ENCODE measurements around the gene SLC39A3.

SLC39A3 gene, protein sequence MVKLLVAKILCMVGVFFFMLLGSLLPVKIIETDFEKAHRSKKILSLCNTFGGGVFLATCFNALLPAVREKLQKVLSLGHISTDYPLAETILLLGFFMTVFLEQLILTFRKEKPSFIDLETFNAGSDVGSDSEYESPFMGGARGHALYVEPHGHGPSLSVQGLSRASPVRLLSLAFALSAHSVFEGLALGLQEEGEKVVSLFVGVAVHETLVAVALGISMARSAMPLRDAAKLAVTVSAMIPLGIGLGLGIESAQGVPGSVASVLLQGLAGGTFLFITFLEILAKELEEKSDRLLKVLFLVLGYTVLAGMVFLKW

DNA sequence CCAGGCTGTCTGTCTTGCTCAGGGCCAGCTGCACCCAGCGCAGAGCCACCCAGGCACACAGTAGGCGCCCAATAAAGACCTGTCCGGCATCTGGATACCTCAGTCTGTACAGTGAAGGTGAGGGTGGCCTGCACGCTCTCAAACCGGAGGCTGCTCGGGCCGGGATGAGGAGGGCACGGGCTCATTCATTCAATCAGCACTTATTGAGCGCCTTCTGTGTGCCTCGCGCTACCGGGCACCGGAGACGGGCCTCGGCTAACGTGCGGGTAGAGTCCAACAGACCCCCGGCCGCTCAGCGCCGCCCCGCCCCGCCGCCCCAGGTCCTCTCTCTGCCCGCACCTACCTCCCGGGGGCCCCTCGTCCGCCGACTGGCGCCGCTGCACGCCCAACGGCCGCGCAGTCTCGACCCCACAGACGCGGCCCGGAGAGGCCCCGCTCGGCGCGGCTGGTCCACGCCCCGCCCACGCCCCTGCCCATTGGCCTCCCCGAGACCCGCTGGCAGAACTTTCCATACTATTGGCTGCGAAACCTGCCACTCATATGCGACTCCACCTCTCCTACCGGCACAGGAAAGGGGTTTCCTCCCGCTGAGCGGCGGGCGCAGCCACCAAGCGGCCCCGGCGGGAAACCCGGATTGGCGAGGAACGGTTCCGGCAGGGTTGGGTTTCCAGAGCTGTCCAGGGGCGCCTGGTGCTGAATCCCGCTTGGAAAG is at the start of gene SLC39A3:
Gene SLC39A3 (minus strand): TSS at position 416 of the 712 bp plus-strand sequence. CDS start 2,760 bp downstream, outside the sequence.
- DNase-seq (ENCODE audit: extremely low read depth in 1 of 2, low read depth in 1 of 2) = peak; percentile 96 to 98

DNA sequence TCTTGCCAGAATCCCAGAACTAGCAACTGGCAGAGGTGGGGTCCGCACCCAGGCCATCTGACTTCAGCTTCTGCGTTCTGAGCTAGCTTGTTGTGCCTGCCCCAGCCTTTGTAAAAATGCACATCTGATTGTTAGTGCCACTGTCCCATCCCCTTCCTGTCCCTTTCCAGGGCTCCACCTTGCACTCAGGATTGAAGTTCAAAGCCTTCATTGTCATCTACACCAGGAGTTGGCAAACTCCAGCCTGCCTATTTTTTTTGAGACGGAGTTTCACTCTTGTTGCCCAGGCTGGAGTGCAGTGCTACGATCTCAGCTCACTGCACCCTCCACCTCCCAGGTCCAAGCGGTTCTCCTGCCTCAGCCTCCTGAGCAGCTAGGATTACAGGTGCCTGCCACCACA is 48.4 kb upstream of the SLC39A3 start:
- DNase-seq (ENCODE audit: extremely low read depth in 1 of 2, low read depth in 1 of 2) = no peak

GRCh38 chr19:2787115-2787514 is 47.3 kb upstream of the SLC39A3 start:
- no peak for DNase-seq (ENCODE audit: extremely low read depth in 1 of 2, low read depth in 1 of 2)

DNA sequence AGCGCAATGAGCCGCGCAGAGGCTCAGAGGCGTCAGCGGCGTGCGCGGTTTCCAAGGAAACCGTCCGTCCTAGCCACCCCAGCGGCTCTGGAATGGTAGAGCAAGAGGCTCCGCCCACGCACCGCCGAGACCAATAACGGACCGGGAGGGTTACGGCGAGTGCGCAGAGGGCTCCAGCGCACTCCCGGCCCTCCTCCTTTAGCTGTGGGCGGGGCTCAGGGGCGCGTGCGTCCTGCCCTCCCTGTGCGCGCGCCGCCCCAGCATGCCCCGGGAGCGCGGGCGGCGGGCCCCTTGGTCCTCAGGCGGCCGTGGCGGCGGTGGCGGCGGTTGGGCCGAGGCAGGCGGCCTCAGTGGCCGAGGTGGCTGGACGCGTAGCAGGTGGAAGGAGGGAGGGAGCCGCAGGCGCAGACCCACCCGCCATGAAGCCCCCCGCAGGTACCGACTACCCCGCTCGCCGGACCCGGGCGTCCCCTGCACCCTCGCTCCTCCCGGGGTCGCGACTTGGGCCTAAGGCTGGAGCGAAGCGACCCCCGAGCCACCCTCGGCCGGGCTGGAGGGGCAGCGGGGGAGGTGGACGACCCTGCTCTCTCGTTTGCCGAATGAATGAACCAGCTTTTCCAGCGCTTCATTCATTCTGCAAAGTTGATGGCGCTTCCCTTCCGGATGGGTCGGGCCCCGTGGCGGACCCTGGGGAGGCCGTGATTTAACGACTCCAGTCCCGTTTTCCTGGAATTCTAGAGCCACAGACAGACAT is 45.6 kb upstream of the SLC39A3 start, which contains the start of gene THOP1:
Gene THOP1 (plus strand): TSS at position 260 of the 754 bp plus-strand sequence. CDS start 160 bp downstream, at position 420.
- DNase-seq (ENCODE audit: extremely low read depth in 1 of 2, low read depth in 1 of 2) = peak; percentile 99 to 100

DNA sequence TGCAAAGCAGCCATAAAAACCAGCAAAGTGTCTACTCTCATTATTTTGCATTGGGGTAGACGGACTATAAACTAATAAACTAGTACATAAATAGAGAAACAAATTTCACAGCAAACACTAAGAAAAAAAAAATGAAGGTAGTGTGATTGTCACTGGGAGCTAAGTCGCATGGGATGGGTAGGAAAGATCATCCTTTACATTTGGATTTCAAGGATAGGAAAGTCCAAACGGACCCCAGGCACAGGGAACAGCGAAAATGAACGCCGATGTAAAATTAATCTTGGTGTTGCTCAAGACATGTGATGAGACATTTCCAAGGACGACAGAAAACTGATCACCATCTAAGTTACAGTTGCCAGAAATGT is 43.9 kb upstream of the SLC39A3 start:
- no peak for DNase-seq (ENCODE audit: extremely low read depth in 1 of 2, low read depth in 1 of 2)

DNA sequence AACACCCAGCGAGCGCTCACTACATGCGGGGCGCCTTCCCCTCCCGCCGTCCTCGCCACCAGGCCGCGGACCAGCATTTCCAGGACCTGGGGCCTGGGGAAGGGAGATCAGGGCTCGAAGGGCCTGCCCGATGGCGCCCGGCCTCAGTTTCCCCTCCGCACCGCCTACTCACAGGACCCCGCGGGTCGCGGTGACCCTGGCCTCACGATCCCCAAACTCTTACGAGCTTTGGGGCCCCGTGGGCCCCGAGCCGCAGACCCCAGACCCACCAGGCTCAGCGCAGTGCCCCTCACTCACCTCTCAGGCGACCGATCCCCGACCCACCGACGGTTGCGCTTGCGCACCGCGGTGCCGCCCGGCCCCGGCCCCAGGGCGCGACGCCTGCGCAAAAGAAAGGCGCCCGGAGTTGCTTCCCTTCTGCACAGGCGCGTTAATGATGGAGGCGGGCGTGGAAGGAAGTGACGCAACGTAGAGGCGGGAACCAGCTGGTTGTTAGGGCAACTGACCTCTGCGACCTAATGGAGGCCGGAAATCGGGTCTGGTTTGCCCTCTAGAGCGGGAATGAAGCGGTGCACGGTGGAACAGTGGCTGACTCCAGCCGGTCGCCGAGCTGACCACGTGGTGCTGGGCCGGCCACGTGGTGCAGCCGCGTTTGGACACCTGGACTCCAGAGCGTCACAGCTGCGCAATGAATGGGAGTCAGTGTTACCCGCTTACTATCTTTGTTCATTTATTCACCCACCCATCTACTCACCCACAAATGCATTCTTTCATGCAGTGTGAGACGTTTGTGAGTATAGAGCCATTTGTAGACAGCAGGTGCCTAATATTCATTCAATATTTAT is 43.3 kb upstream of the SLC39A3 start, which contains the start of gene SGTA:
Gene SGTA (minus strand): TSS at position 338 of the 845 bp plus-strand sequence. CDS start 14,205 bp downstream, outside the sequence.
- peak; percentile 91 to 97 for DNase-seq (ENCODE audit: extremely low read depth in 1 of 2, low read depth in 1 of 2)

- no peak for DNase-seq (ENCODE audit: extremely low read depth in 1 of 2, low read depth in 1 of 2)
Observed at GRCh38 chr19:2782329-2782935, 42.6 kb upstream of the SLC39A3 start.

DNA sequence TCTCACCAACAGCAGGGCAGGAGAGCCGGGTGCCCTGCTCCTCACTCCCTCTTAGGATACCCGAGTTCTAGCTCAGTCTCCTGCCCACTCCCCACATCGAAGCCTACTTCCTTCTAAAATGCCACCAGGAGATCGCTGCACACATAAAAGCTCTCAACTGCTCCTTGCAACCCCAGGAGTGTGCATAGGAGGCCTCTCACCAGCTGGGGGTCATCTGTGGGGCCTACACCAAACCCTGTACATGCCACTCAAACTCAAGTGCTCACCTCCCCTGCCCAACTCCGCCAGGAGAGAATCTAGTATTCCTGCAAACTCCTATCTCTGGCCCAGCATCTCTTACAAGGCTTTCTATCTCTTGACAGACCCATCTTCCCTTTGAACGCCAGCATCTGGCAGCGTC is 40.5 kb upstream of the SLC39A3 start:
- DNase-seq (ENCODE audit: extremely low read depth in 1 of 2, low read depth in 1 of 2) = no peak

- DNase-seq (ENCODE audit: extremely low read depth in 1 of 2, low read depth in 1 of 2) = no peak
Observed at GRCh38 chr19:2779121-2779740, 39.4 kb upstream of the SLC39A3 start.

- no peak for DNase-seq (ENCODE audit: extremely low read depth in 1 of 2, low read depth in 1 of 2)
Observed at GRCh38 chr19:2777952-2778683, 38.3 kb upstream of the SLC39A3 start.

DNA sequence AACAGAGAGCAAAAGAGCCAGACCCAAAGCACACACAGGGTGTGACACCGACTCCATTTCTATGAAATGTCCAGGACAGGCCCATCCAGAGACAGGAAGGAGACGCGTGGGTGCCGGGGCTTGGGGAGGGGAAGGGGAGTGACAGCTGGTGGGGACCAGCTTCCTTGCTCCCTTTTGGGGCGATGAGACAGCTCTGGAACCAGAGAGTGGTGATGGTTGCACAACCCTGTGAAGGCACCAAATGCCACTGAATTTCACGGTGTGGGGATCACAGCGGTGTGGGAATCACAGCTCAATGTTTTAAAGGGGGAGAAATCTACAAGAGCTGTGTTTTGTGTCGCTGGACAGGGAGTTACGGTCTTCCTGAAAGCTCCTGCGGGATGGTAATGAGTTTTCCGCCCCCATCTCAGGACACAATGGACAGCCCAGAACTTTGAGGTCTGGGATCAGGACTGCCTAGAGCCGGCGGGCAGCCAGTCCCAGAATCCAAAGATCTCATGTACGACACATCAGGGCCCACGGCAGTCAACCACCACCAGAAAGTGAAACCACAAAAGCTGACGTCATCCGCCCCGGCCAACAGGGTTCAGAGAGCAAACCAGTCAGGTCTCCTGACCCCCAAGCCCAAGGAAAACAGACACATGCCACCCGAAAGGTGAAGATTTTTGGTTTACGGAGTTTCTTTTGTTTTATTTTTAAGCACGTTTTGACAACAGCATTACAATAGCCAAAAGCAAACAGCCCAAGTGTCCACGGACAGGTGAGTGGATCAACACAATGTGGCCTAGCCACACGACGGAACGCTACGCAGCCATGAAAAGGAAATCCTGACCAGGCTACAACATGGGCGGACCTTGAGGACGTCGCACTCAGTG is 36.0 kb upstream of the SLC39A3 start:
- DNase-seq (ENCODE audit: extremely low read depth in 1 of 2, low read depth in 1 of 2) = peak; percentile 60 to 80

- DNase-seq (ENCODE audit: extremely low read depth in 1 of 2, low read depth in 1 of 2) = no peak
Observed at GRCh38 chr19:2774953-2775555, 35.2 kb upstream of the SLC39A3 start.

GRCh38 chr19:2774083-2774679 is 34.4 kb upstream of the SLC39A3 start:
- DNase-seq (ENCODE audit: extremely low read depth in 1 of 2, low read depth in 1 of 2) = no peak

GRCh38 chr19:2771786-2772674 is 32.2 kb upstream of the SLC39A3 start:
- no peak for DNase-seq (ENCODE audit: extremely low read depth in 1 of 2, low read depth in 1 of 2)

DNA sequence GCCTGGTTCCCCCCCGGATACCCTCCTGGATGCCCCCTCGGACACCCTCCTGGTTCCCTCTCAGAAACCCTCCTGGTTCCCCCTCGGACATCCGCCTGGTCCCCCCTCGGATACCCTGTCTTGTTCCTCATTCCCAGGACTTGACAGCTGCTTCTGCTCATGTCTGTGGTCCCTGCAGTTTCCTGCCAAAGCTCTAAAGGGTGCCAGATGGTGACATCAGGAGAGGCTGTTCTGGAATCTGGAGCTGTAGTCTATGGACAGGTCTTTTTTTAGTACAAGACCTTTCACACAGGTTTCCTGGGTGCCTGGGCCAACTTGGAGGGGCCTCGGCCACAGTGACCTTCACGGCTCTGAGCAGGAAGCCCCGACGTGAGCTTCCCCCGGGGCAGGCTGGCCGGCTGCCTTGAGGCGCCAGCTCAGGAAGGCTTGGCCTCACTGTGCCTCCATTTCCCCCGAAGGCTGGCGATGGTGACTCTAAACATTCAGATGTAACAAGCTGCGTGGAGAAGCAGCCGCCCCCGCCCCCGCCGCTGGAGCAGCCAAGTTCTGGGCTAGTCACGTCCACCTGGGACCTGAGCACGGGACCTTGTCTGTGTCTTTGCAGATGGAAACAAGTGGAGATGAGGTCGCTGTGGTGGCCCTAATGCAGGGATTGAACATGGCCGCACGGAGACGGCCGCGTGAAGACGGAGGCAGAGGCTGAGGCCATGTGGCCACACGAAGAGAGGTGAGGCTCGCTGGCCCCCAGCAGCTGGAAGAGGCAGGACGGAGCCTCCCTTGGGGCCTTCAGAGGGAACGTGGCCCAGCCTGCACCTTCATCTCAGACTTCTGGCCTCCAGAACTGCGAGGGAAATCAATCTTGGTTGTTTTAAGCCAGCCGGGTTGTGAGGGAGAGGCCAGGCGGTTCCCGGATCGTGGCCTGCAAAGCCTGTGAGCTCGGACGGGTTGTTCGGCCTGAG is 30.5 kb upstream of the SLC39A3 start:
- DNase-seq (ENCODE audit: extremely low read depth in 1 of 2, low read depth in 1 of 2) = no peak

All from stimulated activated CD8-positive, alpha-beta memory T cell treated with anti-CD3 and anti-CD28 coated beads, Interleukin-7, amount 100 ng/mL, for 48 hours (primary cell).